Measurements from ENCODE around the gene SLTM.
A peak's percentile ranks its signal among the peaks of the same experiment; 100 is the strongest.

SLTM gene

DNA sequence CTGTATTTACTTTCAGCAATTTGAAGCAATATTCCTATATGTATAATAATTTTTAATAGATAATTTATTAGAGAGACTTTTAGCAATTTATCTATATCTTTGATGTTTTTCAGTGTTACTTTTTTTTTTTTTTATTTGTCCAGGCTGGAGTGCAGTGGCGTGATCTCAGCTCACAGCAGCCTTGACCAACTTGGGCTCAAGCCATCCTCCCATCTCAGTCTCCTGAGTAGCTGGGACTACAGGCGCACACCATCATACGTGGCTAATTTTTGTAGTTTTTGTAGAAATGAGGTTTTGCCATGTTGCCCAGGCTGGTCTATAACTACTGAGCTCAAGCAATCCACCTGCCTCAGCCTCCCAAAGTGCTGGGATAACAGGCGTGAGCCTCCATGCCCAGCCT lies 25.3 kb upstream of the SLTM start (continued):
- TF ChIP-seq, protein P1, sequence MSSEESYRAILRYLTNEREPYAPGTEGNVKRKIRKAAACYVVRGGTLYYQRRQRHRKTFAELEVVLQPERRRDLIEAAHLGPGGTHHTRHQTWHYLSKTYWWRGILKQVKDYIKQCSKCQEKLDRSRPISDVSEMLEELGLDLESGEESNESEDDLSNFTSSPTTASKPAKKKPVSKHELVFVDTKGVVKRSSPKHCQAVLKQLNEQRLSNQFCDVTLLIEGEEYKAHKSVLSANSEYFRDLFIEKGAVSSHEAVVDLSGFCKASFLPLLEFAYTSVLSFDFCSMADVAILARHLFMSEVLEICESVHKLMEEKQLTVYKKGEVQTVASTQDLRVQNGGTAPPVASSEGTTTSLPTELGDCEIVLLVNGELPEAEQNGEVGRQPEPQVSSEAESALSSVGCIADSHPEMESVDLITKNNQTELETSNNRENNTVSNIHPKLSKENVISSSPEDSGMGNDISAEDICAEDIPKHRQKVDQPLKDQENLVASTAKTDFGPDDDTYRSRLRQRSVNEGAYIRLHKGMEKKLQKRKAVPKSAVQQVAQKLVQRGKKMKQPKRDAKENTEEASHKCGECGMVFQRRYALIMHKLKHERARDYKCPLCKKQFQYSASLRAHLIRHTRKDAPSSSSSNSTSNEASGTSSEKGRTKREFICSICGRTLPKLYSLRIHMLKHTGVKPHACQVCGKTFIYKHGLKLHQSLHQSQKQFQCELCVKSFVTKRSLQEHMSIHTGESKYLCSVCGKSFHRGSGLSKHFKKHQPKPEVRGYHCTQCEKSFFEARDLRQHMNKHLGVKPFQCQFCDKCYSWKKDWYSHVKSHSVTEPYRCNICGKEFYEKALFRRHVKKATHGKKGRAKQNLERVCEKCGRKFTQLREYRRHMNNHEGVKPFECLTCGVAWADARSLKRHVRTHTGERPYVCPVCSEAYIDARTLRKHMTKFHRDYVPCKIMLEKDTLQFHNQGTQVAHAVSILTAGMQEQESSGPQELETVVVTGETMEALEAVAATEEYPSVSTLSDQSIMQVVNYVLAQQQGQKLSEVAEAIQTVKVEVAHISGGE (tag by site-specific recombination; conservative IDR thresholded peaks at IDR 0.05; ENCODE audit: low read depth): no peak

DNA sequence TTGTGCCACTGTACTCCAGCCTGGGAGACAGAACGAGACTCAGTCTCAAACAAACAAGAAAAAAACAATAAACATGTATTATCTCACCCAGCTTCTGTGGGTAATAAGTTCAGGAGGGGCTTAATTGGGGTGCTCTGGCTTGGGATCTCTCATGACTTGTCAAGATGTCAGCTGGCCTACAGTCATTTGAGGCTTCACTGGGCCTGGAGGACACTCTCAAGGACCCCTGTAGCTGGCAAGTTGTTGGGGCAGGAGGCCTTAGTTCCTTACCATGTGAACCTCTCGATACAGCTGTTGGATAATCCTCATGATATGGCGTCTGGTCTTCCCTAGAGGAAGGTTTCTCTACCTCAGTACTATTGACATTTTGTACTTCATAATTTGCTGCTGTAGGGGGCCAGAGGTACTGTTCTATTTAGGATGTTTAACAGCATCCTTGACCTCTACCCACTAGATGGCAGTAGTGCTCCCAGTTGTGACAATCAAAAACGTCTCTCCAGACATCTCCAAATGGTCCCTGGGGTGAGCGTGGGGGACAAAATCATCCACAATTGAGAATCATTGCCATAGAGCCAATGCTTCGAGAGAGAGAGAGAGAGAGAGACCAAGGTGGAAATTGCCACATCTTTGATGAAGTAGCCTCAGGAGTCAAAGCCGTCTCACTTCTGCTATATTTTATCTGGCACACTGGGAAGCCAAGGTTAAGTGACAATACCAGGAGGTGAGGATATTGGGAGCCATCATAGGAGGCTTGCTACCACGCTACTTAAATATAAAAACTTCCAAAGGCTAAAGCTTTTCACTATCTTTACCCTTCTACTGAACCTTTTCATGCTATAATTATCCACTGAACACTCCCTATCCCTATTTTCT lies 23.9 kb upstream of the SLTM start:
- Histone ChIP-seq H3K27ac (ENCODE audit: extremely low read depth, low read depth, low read length) (no peak overlapping the region), H3K9me3 (ENCODE audit: control insufficient read depth, insufficient read depth, low read depth, low read length) (no peaks in the 10 kb centered on the region), H3K36me3 (ENCODE audit: control insufficient read depth in 2 of 2, insufficient read depth in 1 of 2, low read length in 2 of 2) (no peaks in the 10 kb centered on the region), H3K4me1 (ENCODE audit: control insufficient read depth, insufficient read depth, low read length) (no peaks in the 10 kb centered on the region), H3K4me3 (ENCODE audit: low read depth, low read length) (no peak overlapping the region)
- CTCF ChIA-PET: interaction anchor here (0.5 to 1.9 kb wide), 19 partner anchors 10 to 899 kb away, joined by 3 to 8 read pairs (median 3); partner anchors contain the start of gene GTF2A2
- TF ChIP-seq ATF2 (tag by site-specific recombination; IDR thresholded peaks at IDR 0.05; ENCODE audit: low read depth): no peak
- TF ChIP-seq MYNN (tag by site-specific recombination; IDR thresholded peaks at IDR 0.05; ENCODE audit: borderline replicate concordance): no peak
- TF ChIP-seq ZBTB48 (tag by site-specific recombination; IDR thresholded peaks at IDR 0.05): peak; percentile 48; the same call in 1 of the 2 replicates
- peak; percentile 56; the same call in 1 of the 2 replicates for TF ChIP-seq ZNF660 (tag by site-specific recombination; IDR thresholded peaks at IDR 0.05)
- no peak for TF ChIP-seq ZNF600 (tag by site-specific recombination; IDR thresholded peaks at IDR 0.05)
- TF ChIP-seq ZNF654 (tag by site-specific recombination; IDR thresholded peaks at IDR 0.05; ENCODE audit: low read depth): peak; percentile 67
- peak; percentile 46 for TF ChIP-seq CTCF (tag by site-specific recombination; IDR thresholded peaks at IDR 0.05)
- POLR2A ChIA-PET: interaction anchor here (0.6 kb wide), 1 partner anchor 148 kb away, joined by 3 read pairs; no protein-coding TSS in a partner anchor

DNA sequence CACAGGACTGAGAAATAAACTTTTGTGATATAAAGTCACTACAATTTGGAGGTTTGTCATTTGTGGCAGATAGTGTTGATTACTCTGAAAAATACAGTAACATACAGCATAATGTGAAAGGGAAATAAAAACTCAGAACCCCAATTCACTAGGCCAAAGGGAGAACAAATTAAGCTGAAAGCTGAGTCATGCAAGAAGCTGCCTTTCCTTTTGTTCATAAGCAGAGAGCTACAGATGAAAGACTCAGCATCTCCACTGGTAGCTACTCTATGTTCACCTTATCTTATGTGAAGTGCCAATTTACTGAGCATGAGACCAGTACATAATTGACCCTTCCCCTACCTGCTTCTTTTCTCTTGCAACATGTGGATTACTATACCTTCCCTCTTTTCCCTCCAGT lies 19.3 kb upstream of the SLTM start:
- Histone ChIP-seq H3K27ac (ENCODE audit: extremely low read depth, low read depth, low read length) (no peak overlapping the region), H3K4me3 (ENCODE audit: low read depth, low read length) (no peak overlapping the region), H3K9me3 (ENCODE audit: control insufficient read depth, insufficient read depth, low read depth, low read length) (no peaks in the 10 kb centered on the region), H3K36me3 (ENCODE audit: control insufficient read depth in 2 of 2, insufficient read depth in 1 of 2, low read length in 2 of 2) (no peaks in the 10 kb centered on the region), H3K4me1 (ENCODE audit: control insufficient read depth, insufficient read depth, low read length) (no peaks in the 10 kb centered on the region)
- TF ChIP-seq PRDM1 (tag by site-specific recombination; IDR thresholded peaks at IDR 0.05) (peak; percentile 18; the same call in 1 of the 2 replicates), WT1 (tag by site-specific recombination; IDR thresholded peaks at IDR 0.05) (no peak)
- POLR2A ChIA-PET: no interaction called here
- CTCF ChIA-PET: interaction anchor here (0.6 to 1.4 kb wide), 2 partner anchors 9 to 576 kb away, joined by 4 read pairs; no protein-coding TSS in a partner anchor

All from HEK293 (cell line).